Measurements from ENCODE around the gene SPEN.

The SPEN gene

GRCh38 chr1:15937146-15937545 lies 89.6 kb downstream of the SPEN start:
- no peak for DNase-seq (ENCODE audit: low read depth in 2 of 2)

- DNase-seq (ENCODE audit: low read depth in 2 of 2): no peak
Measured at GRCh38 chr1:15937706-15938168, 90.2 kb downstream of the SPEN start.

- DNase-seq (ENCODE audit: low read depth in 2 of 2): no peak
Measured at GRCh38 chr1:15938628-15939161, 91.2 kb downstream of the SPEN start.

GRCh38 chr1:15939181-15940109 lies 91.9 kb downstream of the SPEN start:
- no peak for DNase-seq (ENCODE audit: low read depth in 2 of 2)

- DNase-seq (ENCODE audit: low read depth in 2 of 2): no peak
Measured at GRCh38 chr1:15940110-15941043, 92.9 kb downstream of the SPEN start.

GRCh38 chr1:15941044-15941840 lies 93.7 kb downstream of the SPEN start:
- no peak for DNase-seq (ENCODE audit: low read depth in 2 of 2)

GRCh38 chr1:15941899-15942660 lies 94.6 kb downstream of the SPEN start:
- DNase-seq (ENCODE audit: low read depth in 2 of 2): no peak

- no peak for DNase-seq (ENCODE audit: low read depth in 2 of 2)
Measured at GRCh38 chr1:15942661-15943327, 95.3 kb downstream of the SPEN start.

GRCh38 chr1:15943328-15943991 lies 96.0 kb downstream of the SPEN start:
- no peak for DNase-seq (ENCODE audit: low read depth in 2 of 2)

GRCh38 chr1:15943992-15944307 lies 96.4 kb downstream of the SPEN start:
- DNase-seq (ENCODE audit: low read depth in 2 of 2): no peak

GRCh38 chr1:15944308-15945010 lies 97.0 kb downstream of the SPEN start:
- DNase-seq (ENCODE audit: low read depth in 2 of 2): no peak

- no peak for DNase-seq (ENCODE audit: low read depth in 2 of 2)
Measured at GRCh38 chr1:15945011-15945831, 97.7 kb downstream of the SPEN start.

GRCh38 chr1:15945832-15946448 lies 98.4 kb downstream of the SPEN start:
- no peak for DNase-seq (ENCODE audit: low read depth in 2 of 2)

GRCh38 chr1:15946571-15947381 lies 99.3 kb downstream of the SPEN start:
- DNase-seq (ENCODE audit: low read depth in 2 of 2): no peak

- no peak for DNase-seq (ENCODE audit: low read depth in 2 of 2)
Measured at GRCh38 chr1:15947382-15948090, 100.0 kb downstream of the SPEN start.

GRCh38 chr1:15948091-15948591 lies 100.6 kb downstream of the SPEN start:
- no peak for DNase-seq (ENCODE audit: low read depth in 2 of 2)
